SK-N-SH treated with all-trans-retinoic acid at 6 μM for 48 hours (cell line): ENCODE data around the gene PACS1.

ENCODE experiments used
- ATAC-seq: fragments of 200-7000 bp; cut with Tn5 transposase; 3 replicates; pipeline ENCODE4 v1.9.1; 2020; ENCODE audit warnings: mild to moderate bottlenecking, moderate library complexity
- ARNTL ChIP-seq: fragments of 450-650 bp; formaldehyde crosslinking; IDR thresholded peaks from 2 replicates; pipeline ENCODE4 v1.5.0; 2020; ENCODE audit warnings: low read depth, mild to moderate bottlenecking, moderate library complexity, borderline replicate concordance
- BACH2 ChIP-seq: fragments of 250-450 bp; sonication (Bioruptor Pico); IDR thresholded peaks from 2 replicates; pipeline ENCODE4 v1.9.0; 2021; ENCODE audit warnings: mild to moderate bottlenecking, borderline replicate concordance
- CSDC2 ChIP-seq: fragments of 250-450 bp; sonication (Bioruptor Pico); IDR thresholded peaks from 2 replicates; pipeline ENCODE4 v1.5.0; 2020; ENCODE audit warnings: mild to moderate bottlenecking, moderate library complexity
- ESRRG ChIP-seq: fragments of 250-450 bp; sonication (Bioruptor Pico); IDR thresholded peaks from 2 replicates; pipeline ENCODE4 v1.6.1; 2021; ENCODE audit warnings: mild to moderate bottlenecking
- GLIS3 ChIP-seq: fragments of 250-450 bp; sonication (Bioruptor Pico); IDR thresholded peaks from 2 replicates; pipeline ENCODE4 v1.5.0; 2020; ENCODE audit warnings: mild to moderate bottlenecking, moderate library complexity
- ISL1 ChIP-seq: fragments of 250-450 bp; sonication (Bioruptor Pico); IDR thresholded peaks from 2 replicates; pipeline ENCODE4 v2.1.2; 2022; ENCODE audit warnings: mild to moderate bottlenecking, moderate library complexity
- OSR1 ChIP-seq: fragments of 250-450 bp; sonication (Bioruptor Pico); IDR thresholded peaks from 2 replicates; pipeline ENCODE4 v1.8.0; 2022; ENCODE audit warnings: moderate library complexity, mild to moderate bottlenecking, inconsistent platforms
- PPARA ChIP-seq: fragments of 250-450 bp; sonication (Bioruptor Pico); IDR thresholded peaks from 2 replicates; pipeline ENCODE4 v1.5.0; 2020; ENCODE audit warnings: mild to moderate bottlenecking, borderline replicate concordance
- SNAI2 ChIP-seq: fragments of 250-450 bp; sonication (Bioruptor Pico); IDR thresholded peaks from 2 replicates; pipeline ENCODE4 v1.5.0; 2020; ENCODE audit warnings: mild to moderate bottlenecking, moderate library complexity
- TCF4 ChIP-seq: fragments of 250-450 bp; sonication (Bioruptor Pico); IDR thresholded peaks from 2 replicates; pipeline ENCODE4 v1.8.0; 2021; ENCODE audit warnings: mild to moderate bottlenecking, moderate library complexity, borderline replicate concordance
- TOX ChIP-seq: fragments of 250-450 bp; sonication (Bioruptor Pico); IDR thresholded peaks from 2 replicates; pipeline ENCODE4 v1.8.0; 2021; ENCODE audit warnings: mild to moderate bottlenecking, moderate library complexity, borderline replicate concordance
- ZC3H10 ChIP-seq: fragments of 250-450 bp; sonication (Bioruptor Pico); IDR thresholded peaks from 2 replicates; pipeline ENCODE4 v1.5.1; 2021; ENCODE audit warnings: mild to moderate bottlenecking, moderate library complexity
- ZFP3 ChIP-seq: fragments of 250-450 bp; sonication (Bioruptor Pico); IDR thresholded peaks from 2 replicates; pipeline ENCODE4 v1.5.0; 2020; ENCODE audit warnings: mild to moderate bottlenecking, moderate library complexity
- ZFP30 ChIP-seq: fragments of 450-650 bp; formaldehyde crosslinking; IDR thresholded peaks from 2 replicates; pipeline ENCODE4 v1.5.0; 2022; ENCODE audit warnings: mild to moderate bottlenecking, moderate library complexity
- ZNF565 ChIP-seq: fragments of 450-650 bp; formaldehyde crosslinking; conservative IDR thresholded peaks from 2 replicates; pipeline ENCODE4 v1.5.0; 2020; ENCODE audit warnings: low read depth, mild to moderate bottlenecking, moderate library complexity
- ZNF70 ChIP-seq: fragments of 450-650 bp; formaldehyde crosslinking; IDR thresholded peaks from 2 replicates; pipeline ENCODE4 v1.5.0; 2020; ENCODE audit warnings: mild to moderate bottlenecking, moderate library complexity
- ZNF8 ChIP-seq: fragments of 450-650 bp; formaldehyde crosslinking; IDR thresholded peaks from 2 replicates; pipeline ENCODE4 v1.5.0; 2020; ENCODE audit warnings: mild to moderate bottlenecking, moderate library complexity
- TF ChIP-seq, protein P1 (sequence below): fragments of 250-450 bp; sonication (Bioruptor Pico); IDR thresholded peaks from 2 replicates; pipeline ENCODE4 v1.5.0; 2020; ENCODE audit warnings: mild to moderate bottlenecking, moderate library complexity
- TF ChIP-seq, protein P2 (sequence below): fragments of 250-450 bp; sonication (Bioruptor Pico); IDR thresholded peaks from 2 replicates; pipeline ENCODE4 v1.8.0; 2021; ENCODE audit warnings: low read depth, mild to moderate bottlenecking, moderate library complexity, borderline replicate concordance
- TF ChIP-seq, protein P3 (sequence below): fragments of 250-450 bp; sonication (Bioruptor Pico); IDR thresholded peaks from 2 replicates; pipeline ENCODE4 v1.5.1; 2020; ENCODE audit warnings: low read depth, mild to moderate bottlenecking, moderate library complexity
- TF ChIP-seq, protein P4 (sequence below): fragments of 250-450 bp; sonication (Bioruptor Pico); IDR thresholded peaks from 2 replicates; pipeline ENCODE4 v1.8.0; 2020; ENCODE audit warnings: mild to moderate bottlenecking, moderate library complexity, borderline replicate concordance
- TF ChIP-seq, protein P5 (sequence below): fragments of 250-450 bp; sonication (Bioruptor Pico); IDR thresholded peaks from 2 replicates; pipeline ENCODE4 v1.5.1; 2021; ENCODE audit warnings: mild to moderate bottlenecking, moderate library complexity

The PACS1 gene

DNA sequence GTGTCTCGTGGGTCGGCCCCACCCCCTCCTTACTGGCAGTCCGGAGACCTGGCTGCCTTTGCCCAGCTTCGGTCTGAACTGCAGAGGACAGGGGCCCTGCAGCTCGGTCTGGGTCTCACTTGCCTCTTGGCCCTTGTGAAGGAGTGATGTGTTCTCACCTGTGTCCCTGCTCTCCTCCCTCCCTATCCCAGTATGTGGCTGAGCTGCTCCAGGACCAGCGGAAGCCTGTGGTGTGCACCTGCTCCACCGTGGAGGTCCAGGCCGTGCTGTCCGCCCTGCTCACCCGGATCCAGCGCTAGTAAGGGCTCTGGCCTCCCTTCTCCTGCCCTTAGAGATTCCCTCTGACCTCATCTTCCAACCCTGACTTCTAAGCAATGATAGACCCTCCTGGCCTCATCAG lies 162.7 kb downstream of the PACS1 start:
- no peak for TF ChIP-seq ARNTL
- TF ChIP-seq ISL1, result no peak
- TF ChIP-seq ZNF70 (CRISPR knock-in tag), result no peak
- TF ChIP-seq OSR1 (CRISPR knock-in tag), result no peak
- TF ChIP-seq, protein P1, sequence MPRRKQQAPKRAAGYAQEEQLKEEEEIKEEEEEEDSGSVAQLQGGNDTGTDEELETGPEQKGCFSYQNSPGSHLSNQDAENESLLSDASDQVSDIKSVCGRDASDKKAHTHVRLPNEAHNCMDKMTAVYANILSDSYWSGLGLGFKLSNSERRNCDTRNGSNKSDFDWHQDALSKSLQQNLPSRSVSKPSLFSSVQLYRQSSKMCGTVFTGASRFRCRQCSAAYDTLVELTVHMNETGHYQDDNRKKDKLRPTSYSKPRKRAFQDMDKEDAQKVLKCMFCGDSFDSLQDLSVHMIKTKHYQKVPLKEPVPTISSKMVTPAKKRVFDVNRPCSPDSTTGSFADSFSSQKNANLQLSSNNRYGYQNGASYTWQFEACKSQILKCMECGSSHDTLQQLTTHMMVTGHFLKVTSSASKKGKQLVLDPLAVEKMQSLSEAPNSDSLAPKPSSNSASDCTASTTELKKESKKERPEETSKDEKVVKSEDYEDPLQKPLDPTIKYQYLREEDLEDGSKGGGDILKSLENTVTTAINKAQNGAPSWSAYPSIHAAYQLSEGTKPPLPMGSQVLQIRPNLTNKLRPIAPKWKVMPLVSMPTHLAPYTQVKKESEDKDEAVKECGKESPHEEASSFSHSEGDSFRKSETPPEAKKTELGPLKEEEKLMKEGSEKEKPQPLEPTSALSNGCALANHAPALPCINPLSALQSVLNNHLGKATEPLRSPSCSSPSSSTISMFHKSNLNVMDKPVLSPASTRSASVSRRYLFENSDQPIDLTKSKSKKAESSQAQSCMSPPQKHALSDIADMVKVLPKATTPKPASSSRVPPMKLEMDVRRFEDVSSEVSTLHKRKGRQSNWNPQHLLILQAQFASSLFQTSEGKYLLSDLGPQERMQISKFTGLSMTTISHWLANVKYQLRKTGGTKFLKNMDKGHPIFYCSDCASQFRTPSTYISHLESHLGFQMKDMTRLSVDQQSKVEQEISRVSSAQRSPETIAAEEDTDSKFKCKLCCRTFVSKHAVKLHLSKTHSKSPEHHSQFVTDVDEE, result no peak
- TF ChIP-seq GLIS3 (CRISPR knock-in tag), result no peak
- TF ChIP-seq, protein P2, sequence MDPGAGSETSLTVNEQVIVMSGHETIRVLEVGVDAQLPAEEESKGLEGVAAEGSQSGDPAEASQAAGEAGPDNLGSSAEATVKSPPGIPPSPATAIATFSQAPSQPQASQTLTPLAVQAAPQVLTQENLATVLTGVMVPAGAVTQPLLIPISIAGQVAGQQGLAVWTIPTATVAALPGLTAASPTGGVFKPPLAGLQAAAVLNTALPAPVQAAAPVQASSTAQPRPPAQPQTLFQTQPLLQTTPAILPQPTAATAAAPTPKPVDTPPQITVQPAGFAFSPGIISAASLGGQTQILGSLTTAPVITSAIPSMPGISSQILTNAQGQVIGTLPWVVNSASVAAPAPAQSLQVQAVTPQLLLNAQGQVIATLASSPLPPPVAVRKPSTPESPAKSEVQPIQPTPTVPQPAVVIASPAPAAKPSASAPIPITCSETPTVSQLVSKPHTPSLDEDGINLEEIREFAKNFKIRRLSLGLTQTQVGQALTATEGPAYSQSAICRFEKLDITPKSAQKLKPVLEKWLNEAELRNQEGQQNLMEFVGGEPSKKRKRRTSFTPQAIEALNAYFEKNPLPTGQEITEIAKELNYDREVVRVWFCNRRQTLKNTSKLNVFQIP (CRISPR knock-in tag), result no peak
- TF ChIP-seq ZC3H10 (CRISPR knock-in tag), result no peak
- no peak for TF ChIP-seq BACH2 (CRISPR knock-in tag)
- TF ChIP-seq ZNF8 (CRISPR knock-in tag), result no peak
- no peak for TF ChIP-seq SNAI2 (CRISPR knock-in tag)
- TF ChIP-seq, protein P3, sequence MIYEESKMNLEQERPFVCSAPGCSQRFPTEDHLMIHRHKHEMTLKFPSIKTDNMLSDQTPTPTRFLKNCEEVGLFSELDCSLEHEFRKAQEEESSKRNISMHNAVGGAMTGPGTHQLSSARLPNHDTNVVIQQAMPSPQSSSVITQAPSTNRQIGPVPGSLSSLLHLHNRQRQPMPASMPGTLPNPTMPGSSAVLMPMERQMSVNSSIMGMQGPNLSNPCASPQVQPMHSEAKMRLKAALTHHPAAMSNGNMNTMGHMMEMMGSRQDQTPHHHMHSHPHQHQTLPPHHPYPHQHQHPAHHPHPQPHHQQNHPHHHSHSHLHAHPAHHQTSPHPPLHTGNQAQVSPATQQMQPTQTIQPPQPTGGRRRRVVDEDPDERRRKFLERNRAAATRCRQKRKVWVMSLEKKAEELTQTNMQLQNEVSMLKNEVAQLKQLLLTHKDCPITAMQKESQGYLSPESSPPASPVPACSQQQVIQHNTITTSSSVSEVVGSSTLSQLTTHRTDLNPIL (CRISPR knock-in tag), result no peak
- TF ChIP-seq CSDC2, result no peak
- no peak for TF ChIP-seq ESRRG
- TF ChIP-seq, protein P4, sequence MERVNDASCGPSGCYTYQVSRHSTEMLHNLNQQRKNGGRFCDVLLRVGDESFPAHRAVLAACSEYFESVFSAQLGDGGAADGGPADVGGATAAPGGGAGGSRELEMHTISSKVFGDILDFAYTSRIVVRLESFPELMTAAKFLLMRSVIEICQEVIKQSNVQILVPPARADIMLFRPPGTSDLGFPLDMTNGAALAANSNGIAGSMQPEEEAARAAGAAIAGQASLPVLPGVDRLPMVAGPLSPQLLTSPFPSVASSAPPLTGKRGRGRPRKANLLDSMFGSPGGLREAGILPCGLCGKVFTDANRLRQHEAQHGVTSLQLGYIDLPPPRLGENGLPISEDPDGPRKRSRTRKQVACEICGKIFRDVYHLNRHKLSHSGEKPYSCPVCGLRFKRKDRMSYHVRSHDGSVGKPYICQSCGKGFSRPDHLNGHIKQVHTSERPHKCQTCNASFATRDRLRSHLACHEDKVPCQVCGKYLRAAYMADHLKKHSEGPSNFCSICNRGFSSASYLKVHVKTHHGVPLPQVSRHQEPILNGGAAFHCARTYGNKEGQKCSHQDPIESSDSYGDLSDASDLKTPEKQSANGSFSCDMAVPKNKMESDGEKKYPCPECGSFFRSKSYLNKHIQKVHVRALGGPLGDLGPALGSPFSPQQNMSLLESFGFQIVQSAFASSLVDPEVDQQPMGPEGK (CRISPR knock-in tag), result no peak

DNA sequence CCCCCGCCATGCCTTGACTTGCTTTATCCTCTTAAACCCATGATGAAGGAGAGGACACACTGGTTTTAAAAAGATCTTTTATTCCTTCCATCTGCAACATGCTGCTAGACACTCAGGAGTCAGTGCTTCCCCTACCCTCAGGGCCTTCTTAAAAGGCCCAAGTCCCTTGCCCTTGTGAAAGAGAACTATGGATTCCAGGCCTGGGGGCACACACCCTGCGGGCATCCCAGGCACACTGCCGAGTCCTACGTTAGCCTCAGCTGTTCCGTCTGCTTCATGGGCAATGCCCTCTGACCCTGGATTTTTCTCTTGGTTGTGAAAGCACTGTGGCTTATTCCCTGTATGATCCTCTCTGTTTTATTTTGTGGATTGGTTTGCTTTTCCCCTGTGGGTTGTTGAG lies 163.2 kb downstream of the PACS1 start:
- no peak for ATAC-seq
- TF ChIP-seq ESRRG (no peak), PPARA (CRISPR knock-in tag) (no peak), ZFP30 (CRISPR knock-in tag) (no peak), ZFP3 (CRISPR knock-in tag) (no peak), CSDC2 (no peak), ZNF565 (CRISPR knock-in tag) (no peak), TCF4 (no peak), ARNTL (no peak), ZC3H10 (CRISPR knock-in tag) (no peak), GLIS3 (CRISPR knock-in tag) (no peak), ISL1 (no peak)
- TF ChIP-seq, protein P5, sequence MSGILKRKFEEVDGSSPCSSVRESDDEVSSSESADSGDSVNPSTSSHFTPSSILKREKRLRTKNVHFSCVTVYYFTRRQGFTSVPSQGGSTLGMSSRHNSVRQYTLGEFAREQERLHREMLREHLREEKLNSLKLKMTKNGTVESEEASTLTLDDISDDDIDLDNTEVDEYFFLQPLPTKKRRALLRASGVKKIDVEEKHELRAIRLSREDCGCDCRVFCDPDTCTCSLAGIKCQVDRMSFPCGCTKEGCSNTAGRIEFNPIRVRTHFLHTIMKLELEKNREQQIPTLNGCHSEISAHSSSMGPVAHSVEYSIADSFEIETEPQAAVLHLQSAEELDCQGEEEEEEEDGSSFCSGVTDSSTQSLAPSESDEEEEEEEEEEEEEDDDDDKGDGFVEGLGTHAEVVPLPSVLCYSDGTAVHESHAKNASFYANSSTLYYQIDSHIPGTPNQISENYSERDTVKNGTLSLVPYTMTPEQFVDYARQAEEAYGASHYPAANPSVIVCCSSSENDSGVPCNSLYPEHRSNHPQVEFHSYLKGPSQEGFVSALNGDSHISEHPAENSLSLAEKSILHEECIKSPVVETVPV (CRISPR knock-in tag), result no peak
- TF ChIP-seq, protein P2 (CRISPR knock-in tag), result no peak

More for the DNA sequence above, 162.7 kb downstream of the PACS1 start:
- no peak for ATAC-seq

DNA sequence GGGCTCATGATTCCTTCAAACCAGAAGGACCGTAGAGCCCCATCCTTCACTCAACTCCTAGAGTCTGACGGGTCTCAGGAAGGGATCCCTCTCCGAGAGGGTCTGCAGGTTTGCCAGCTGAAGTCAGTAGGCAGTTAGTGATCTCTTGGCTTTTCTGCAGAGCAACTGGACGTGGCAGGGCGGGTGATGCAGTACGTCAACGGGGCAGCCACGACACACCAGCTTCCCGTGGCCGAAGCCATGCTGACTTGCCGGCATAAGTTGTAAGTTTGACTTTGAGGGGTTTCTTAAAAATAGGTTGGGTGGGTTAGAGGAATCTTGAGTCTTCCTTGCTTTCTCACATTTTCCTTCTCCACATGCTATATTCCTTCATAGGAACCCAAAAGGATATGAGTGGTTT lies 165.1 kb downstream of the PACS1 start:
- no peak for ATAC-seq
- TF ChIP-seq, protein P5 (CRISPR knock-in tag), result no peak
- TF ChIP-seq TOX (CRISPR knock-in tag) (no peak), ISL1 (no peak), GLIS3 (CRISPR knock-in tag) (no peak), ESRRG (no peak)
- TF ChIP-seq, protein P3 (CRISPR knock-in tag), result no peak
- TF ChIP-seq, protein P1, result no peak
